ENCODE results near the gene TNS3.

DNA sequence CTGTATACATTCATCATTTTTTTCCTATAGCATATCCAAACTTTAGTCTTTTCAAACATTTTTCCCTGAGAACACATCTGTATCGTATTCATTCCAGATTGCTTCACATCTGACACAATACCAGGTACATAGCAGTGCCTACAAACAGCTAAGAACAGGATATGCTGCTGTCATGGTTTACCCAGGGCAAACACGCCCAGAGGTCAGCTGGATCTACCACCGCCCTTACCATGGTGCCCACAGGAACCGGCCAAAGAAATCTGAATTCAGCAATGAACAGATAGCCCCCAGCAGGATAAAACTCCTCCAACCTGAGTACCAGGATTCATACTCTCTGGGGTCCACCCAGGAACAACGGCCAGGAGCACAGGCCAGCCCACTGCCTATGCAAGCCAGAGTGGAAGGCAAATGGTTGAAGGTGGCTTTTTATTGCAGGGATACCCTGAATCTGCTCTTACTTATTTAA, 43.0 kb downstream of the TNS3 start:
- TF ChIP-seq, protein P1, sequence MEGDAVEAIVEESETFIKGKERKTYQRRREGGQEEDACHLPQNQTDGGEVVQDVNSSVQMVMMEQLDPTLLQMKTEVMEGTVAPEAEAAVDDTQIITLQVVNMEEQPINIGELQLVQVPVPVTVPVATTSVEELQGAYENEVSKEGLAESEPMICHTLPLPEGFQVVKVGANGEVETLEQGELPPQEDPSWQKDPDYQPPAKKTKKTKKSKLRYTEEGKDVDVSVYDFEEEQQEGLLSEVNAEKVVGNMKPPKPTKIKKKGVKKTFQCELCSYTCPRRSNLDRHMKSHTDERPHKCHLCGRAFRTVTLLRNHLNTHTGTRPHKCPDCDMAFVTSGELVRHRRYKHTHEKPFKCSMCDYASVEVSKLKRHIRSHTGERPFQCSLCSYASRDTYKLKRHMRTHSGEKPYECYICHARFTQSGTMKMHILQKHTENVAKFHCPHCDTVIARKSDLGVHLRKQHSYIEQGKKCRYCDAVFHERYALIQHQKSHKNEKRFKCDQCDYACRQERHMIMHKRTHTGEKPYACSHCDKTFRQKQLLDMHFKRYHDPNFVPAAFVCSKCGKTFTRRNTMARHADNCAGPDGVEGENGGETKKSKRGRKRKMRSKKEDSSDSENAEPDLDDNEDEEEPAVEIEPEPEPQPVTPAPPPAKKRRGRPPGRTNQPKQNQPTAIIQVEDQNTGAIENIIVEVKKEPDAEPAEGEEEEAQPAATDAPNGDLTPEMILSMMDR (IDR thresholded peaks at IDR 0.05): no peak
- TF ChIP-seq POLR2AphosphoS5 (IDR thresholded peaks at IDR 0.05; ENCODE audit: low read depth, low read length) (no peak), SIN3A (IDR thresholded peaks at IDR 0.05; ENCODE audit: borderline replicate concordance, insufficient read depth, low read depth, low read length) (no peak)
- TF ChIP-seq, protein P2, sequence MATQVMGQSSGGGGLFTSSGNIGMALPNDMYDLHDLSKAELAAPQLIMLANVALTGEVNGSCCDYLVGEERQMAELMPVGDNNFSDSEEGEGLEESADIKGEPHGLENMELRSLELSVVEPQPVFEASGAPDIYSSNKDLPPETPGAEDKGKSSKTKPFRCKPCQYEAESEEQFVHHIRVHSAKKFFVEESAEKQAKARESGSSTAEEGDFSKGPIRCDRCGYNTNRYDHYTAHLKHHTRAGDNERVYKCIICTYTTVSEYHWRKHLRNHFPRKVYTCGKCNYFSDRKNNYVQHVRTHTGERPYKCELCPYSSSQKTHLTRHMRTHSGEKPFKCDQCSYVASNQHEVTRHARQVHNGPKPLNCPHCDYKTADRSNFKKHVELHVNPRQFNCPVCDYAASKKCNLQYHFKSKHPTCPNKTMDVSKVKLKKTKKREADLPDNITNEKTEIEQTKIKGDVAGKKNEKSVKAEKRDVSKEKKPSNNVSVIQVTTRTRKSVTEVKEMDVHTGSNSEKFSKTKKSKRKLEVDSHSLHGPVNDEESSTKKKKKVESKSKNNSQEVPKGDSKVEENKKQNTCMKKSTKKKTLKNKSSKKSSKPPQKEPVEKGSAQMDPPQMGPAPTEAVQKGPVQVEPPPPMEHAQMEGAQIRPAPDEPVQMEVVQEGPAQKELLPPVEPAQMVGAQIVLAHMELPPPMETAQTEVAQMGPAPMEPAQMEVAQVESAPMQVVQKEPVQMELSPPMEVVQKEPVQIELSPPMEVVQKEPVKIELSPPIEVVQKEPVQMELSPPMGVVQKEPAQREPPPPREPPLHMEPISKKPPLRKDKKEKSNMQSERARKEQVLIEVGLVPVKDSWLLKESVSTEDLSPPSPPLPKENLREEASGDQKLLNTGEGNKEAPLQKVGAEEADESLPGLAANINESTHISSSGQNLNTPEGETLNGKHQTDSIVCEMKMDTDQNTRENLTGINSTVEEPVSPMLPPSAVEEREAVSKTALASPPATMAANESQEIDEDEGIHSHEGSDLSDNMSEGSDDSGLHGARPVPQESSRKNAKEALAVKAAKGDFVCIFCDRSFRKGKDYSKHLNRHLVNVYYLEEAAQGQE (IDR thresholded peaks at IDR 0.05; ENCODE audit: insufficient read depth in 1 of 2, low read depth in 2 of 2, low read length in 1 of 2): no peak
